GM21447 (cell line): Measurements from ENCODE around the gene OR2W1.

Experiments
- ATAC-seq: cut with Tn5 transposase; IDR thresholded peaks from one replicate; pipeline ENCODE4 v1.9.1; 2021; ENCODE audit not compliant: unreplicated experiment

OR2W1 gene, protein sequence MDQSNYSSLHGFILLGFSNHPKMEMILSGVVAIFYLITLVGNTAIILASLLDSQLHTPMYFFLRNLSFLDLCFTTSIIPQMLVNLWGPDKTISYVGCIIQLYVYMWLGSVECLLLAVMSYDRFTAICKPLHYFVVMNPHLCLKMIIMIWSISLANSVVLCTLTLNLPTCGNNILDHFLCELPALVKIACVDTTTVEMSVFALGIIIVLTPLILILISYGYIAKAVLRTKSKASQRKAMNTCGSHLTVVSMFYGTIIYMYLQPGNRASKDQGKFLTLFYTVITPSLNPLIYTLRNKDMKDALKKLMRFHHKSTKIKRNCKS

DNA sequence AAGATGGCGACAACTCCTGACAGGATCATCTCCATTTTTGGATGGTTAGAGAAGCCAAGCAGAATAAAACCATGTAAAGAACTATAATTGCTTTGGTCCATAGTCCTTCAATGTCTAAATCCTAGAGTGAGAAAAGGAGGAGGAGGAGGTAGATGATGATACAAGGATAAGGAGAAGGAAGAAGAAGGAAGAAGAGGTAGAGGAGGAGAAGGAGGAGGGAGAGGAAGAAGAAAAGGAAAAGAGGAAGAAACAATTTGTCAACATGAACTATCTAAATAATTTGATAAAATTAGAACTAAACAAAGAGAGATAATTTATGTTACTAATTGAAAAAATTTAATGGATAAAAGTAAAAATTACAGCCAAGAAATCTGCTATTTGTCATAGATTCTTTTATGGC lies at the start of gene OR2W1:
Gene OR2W1, minus strand, starts transcription at position 101 of the 400 bp plus-strand sequence. Its CDS starts 0 bp downstream, at position 101.
- no peak for ATAC-seq

DNA sequence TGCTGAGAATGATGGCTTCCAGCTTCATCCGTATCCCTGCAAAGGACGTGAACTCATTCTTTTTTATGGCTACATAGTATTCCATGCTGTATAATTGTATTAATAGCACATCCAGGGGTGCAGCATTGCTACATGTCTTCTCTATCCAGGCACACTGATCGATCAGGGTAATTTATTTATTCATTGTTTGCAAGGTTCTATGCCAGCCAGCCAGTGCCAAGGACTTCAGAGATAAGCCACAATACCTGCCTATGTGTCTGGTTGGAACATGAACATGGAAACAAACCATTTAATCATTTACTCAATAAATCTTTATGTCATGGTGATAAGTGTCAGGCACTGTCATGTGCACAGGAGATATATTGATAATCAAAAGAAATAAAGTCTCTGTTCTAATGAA lies 48.0 kb upstream of the OR2W1 start:
- ATAC-seq: no peak

DNA sequence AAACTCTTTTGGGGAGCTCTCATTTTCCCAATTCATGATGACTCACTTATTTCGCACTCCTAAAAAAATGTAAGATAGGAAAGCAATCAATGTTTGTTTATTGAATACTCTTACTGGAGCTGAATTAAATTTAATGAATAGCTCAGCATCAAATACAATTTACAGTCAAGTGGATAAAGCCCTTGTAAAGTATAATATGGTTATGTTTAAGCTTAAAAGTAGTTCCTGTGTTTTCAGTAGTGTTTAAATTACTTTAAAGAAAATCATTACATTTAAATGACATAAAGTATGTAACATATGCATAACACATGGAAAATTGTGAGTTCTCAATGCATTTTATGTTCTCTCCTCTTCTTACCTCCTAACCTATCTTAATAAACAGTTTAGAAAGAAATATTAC lies 42.2 kb upstream of the OR2W1 start, which contains the start of gene OR2B3:
Gene OR2B3, minus strand, starts transcription at position 101 of the 400 bp plus-strand sequence. Its CDS starts 65 bp downstream, at position 36.
- ATAC-seq: no peak

DNA sequence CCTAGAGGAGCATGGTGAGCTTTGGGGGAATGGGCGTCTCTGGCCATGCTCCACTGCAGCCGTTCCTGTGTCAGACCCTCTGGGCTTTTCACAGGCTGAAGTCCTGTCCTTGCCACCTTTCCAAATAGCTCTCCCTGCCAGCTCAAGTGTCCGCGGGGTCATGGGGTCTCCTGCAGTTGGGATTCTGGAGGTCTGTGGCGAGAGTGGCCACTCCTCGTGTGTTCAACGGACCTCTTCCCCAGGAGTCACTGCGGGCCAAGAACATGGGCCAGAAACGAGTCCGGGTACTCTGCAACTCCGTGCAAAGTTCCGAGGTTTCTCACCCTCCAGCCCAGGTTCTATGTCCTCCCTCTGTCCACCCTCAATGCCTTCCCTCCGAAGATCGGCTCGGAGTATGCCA lies 37.5 kb upstream of the OR2W1 start:
- ATAC-seq: no peak

DNA sequence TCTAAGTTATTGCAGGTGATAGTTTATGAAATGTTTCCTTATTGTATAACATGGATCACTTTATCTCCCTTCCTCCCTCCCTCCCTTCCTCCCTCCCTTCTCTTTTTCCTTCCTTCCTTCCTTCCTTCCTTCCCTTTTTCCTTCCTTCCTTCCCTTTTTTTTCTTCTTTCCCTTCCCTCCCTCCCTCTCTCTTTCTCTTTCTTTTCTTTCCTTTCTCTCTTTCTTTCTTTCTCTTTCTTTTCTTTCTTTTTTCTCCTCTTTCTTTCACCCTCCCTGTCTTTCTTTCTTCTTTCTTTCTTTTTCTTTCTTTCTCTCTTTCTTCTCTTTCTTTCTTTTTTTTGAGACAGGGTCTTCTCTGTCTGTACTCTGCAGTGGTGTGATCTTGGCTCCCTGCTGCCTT lies 36.3 kb upstream of the OR2W1 start:
- no peak for ATAC-seq

DNA sequence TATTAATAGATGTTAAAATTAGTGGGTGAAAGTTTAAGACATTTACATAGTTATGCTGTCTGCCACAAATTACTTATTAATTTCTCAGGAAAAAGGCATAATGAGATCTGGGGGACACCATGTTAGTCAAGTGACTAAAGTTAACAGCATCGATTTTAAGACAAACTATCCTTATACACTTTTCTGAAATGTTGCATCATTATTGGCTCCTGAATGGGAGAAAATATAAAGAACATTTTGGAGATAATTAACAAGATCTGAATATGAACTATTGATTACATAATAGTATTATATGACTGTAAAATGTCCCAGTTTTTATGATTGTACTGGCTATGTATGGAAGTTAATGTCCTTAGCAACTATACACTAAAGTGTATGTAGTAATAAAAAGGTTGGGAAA lies 34.2 kb upstream of the OR2W1 start:
- no peak for ATAC-seq

DNA sequence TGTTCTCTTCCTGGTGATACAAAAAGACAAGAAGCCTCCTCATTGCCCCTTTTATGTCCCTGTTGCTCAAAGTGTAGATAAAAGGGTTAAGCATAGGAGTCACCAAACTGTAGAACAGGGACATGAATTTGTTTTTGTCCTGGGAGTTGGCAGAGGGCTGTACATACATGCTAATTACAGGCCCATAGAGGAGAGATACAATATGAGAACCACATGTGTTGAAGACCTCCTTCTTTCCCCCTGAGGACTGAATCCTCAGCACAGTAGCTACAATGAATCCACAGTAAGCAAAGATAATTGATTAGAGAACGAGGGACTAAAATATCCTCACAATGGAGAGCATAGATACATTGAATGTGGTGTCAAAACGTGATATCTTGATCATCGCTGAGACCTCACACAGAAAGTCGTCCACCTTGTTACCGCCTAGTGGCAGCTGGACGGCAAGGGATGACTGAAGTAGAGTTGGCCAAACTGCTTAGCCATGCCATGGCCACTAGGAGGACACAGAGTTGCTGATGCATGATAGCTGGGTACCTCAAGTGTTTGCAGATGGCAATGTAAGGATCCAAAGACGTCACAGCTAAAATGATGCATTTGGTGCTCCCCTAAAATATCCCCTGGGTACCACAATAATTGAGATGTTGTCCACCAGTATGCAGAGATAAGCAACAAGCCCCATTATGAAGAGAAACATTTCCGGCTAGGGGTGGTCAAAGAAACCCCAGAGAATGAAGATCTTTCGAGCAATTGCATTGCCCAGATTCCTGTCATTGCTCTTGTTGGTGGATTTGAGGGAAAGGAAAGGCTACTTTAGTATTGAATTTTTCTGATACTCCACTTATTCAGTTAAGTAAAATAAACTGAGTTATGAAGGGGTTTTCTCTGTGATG lies 27.1 kb upstream of the OR2W1 start:
- no peak for ATAC-seq

DNA sequence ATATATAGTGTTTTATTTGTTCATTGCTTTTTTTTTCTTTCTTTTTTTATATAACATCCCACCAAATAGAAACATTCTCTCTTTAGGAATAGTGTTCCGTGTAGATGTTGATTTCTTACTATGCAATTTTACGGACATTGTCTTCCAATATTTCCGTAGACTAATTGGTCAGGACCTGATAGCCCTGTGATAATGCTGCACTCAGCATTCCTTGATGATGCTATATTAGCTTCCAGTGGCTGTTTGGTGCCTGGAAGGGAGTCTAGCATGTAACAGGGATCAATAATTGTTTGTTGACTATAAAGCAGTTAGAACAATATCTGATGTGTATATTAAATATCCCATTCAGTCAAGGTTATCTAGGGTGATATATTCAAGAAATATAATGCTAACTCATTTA lies 6.7 kb upstream of the OR2W1 start:
- ATAC-seq: no peak

DNA sequence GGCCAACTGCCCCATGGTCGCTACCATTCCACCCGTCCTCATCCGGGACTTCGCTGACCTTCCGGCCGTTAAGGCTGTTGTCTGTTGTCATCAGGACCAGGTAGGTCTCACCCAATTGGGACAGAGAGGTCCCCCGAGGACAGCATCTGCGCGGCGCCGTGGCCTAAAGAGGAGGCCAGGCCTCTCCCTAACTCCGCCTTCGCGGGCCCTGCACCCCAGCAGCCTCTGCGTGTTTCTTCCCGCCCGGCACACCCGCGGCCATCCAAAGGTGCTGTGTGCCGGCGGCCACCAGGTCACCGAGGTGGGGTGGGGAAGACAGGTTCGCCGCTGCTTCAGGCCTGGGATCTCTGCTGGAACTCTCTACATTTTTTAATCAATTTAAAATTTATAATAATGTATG lies 9.0 kb downstream of the OR2W1 start:
- ATAC-seq: no peak

DNA sequence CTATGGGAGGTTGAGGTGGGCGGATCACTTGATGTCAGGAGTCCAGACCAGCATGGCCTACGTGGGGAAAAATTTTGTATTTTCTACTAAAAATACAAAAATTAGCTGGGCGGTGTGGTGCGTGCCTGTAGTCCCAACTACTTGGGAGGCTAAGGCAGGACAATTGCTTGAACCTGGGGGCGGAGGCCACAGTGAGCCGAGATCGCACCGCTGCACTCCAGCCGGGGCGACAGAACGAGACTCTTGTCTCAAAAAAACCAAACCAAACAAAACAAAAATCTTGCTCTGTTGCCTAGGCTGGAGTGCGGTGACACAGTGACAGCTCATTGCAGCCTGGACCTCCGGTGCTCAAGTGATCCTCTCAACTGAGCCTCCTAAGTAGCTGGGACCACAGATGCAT lies 16.2 kb downstream of the OR2W1 start:
- ATAC-seq: no peak

DNA sequence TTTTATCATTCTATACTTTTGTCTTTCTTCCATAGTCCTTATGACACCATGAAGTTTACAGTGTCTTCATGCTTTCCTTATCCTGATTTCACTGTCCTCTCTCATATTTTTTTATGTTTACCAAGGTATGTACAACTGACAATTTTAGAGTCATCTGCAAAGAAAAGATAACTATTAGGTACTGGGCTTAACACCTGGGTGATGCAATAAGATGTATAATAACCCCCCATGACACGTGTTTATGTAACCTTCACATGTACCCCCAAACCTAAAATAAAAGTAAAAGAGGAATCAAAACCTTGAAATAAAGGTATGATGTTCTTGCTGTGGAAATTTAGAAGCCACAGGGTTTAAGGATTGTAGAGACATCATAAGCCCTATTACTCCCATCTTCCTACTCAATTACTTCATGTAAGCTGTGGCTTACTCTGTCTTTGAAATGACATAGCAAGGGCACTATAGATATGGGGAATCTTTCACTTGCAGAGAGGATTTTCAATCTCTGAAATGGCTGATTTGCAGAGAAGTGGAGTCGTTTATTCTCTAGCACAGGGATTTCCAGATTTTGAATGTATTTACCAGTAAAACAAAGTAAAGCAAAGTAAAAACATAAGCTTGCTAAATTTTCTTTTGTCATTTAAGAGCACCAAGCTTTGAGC lies 18.9 kb downstream of the OR2W1 start:
- ATAC-seq: no peak

DNA sequence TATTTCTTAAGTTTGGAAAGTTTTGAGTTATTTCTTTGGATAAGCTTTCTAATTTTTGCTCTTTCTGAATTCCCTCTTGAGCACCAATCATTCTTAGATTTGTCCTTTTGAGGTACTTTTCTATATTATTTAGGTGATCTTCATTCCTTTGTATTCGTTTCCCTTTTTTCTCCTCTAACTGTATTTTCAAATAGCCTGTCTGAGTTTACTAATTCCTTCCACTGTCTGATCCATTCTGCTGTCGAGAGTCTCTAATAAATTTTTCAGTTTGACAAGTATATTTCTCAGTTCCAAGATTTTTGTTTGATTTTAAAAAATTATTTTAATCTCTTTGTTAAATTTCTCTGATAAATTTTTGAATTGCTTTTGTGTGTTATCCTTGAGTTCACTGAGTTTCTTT lies 23.5 kb downstream of the OR2W1 start:
- no peak for ATAC-seq

DNA sequence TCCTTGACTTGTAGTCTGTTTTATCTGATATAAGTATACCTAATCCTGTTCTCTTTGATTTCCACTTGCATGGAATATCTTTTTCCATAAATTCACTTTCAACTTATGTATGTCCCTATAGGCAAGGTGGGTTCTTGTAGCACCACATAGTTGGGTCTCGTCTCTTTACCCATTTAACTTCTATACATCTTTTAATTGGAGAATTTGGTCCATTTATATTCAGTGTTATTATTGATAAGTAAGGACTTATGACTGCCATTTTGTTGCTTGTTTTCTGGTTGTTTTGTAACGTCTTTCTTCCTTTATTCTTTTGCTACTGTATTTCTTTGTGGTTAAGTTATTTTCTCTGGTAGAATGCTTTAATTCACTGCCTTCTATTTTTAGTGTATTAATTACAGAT lies 25.3 kb downstream of the OR2W1 start:
- ATAC-seq: no peak

DNA sequence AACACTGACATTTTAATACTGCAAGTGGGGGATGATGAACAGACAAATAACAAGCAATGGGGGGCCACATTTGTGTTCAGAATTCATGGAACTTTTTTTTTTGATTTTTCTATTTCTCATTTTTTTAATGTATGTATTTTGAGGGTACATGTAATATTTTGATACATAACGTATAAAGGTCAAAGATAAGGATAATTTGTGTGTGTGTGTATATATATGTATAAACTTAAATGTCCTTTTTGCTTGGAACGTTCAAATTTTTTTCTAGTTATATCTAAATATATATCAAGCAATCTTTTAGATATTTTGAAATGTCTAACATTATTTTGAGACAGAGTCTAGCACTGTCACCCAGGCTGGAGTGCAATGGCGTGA lies 27.6 kb downstream of the OR2W1 start:
- ATAC-seq: no peak

DNA sequence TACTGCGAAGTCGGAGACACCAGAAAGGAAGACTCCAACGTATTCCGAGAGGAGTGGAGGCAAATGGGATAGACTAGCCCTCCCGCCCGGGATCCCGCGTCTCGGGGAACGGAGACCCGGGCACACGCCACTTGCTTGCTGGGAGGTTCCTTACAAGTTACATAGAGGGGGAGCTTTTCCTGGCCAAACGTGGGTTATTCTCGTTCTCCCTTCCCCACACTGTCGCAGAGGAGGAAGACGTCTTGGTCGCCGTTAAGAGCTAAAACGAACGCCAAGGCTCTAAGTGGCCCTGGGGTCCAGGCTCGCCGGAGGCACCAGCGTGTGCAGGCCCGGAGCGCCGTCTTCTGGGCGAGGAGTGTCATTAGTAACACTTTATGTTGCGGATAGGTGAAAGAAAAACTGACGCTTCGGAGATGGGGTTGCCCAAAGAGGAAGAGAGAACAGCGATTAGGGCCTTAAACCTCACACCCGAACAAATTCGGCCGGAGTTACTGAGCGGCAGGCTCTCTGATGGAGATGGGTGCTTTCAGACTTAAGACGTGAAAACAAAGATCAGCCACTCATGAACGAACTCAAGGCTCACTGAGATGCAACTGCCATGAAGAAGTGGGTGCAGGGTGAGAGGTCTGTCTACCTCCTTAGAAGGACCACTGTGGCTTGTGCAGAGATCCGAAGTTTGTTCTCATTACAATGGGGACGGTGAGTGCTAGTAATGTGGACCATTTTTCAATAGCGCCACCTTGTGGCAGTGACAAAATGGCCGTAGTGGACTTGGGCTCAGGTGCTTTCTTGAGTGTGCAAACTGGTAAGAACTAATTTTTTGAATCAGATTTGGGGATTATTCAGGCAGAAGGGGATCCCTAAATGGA lies 28.2 kb downstream of the OR2W1 start:
- ATAC-seq: peak; percentile 88

DNA sequence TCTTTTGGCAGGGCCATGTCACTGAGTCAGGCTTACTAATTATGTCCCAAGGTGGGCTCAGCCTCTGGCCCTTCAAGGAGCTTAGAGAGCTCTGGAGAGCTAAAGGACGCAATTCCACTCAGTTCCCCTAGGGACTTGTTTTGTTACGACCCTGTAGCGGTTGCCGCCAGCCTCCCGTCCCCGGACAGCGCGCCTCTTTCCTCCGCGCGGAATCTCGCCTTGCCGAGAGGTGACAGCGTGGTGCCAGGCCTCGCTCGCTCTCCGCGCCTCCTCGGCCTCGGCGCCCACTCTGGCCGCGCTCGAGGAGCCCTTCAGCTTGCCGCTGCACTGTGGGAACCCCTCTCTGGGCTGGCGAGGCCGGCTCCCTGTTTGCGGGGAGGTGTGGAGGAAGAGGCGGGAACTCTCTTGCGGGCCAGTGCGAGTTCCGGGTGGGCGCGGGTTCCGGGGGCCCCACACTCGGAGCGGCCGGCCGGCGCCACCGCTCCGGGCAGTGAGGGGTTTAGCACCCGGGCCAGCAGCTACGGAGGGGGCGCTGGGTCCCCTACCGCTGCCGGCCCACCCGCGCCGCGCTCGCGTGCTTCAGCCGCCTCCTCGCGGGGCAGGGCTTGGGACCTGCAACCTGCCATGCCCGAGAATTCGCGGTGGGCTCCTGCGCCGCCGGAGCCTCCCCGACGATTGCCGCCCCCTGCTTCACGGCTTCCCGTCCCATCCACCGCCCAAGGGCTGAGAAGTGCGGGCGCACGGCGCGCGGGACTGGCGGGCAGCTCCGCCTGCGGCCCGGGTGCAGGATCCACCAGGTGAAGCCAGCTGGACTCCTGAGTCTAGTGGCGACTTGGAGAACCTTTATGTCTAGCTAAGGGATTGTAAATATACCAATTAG lies 30.0 kb downstream of the OR2W1 start:
- ATAC-seq: no peak

DNA sequence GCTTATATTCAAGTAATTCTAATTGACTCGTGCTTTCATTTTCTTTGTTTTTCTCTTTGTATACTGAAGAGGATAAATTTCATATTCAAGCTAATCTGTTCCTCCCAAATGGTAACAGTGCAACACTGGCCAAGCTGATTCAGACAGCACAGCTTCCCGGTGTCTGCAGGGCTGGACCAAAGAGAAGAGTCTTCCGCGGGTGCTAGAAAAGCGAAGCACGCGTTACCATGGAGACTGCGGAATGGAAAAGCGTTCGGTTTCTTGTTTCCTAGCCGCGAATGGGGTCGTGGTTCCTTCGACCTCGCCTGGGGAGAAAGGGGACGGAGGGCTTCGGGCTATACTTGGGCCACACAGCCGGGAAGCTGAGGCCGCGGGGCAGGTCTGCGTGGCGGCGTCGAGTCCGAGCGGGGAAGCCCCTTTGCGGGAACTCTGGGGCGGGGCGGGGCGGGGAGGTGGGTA lies 33.7 kb downstream of the OR2W1 start:
- ATAC-seq: no peak

DNA sequence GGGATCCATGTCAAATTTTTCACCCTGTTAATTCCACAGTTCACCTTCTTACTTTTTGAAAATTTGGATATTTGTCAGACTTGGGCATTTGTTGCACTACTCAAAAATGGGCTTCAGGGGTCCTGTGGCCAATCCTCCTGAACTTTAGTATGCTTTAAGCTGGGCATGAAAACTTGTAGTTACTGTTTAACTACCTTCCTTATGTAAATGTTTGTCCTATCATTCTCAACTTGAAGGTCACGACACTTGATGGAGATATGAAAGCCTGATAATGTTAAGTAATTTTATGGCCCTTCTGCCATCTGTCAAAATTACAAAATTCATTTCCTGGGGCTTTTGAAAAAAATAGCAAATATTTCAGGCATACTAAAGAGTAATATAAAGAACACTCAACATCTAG lies 35.6 kb downstream of the OR2W1 start:
- no peak for ATAC-seq

DNA sequence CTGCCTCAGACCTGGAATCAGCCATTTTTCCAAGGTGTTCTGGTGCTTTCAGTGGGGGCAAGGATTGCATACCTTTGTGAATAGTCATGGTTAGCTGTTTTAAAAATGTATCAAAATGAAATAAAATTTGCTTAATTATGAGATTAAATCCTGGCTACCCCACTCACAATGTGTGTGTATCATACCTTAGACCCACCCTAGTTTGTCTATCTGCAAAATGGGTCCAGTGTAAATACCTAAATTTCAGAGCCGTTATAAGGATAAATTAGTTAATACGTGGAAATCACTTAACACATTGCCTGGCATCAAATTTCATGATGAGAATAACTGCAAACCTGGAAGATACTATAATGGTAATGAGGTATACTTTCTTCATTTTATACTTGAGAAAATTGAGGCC lies 36.9 kb downstream of the OR2W1 start:
- ATAC-seq: no peak
